ENCODE results near the gene CCDC194.

- TF ChIP-seq SIRT6 (IDR thresholded peaks at IDR 0.05; ENCODE audit: low read length): no peak
- no peak for TF ChIP-seq CHD1 (IDR thresholded peaks at IDR 0.05; ENCODE audit: low read depth, low read length)
Measured at GRCh38 chr19:17352608-17353280, 41.3 kb downstream of the CCDC194 start.
